ENCODE measurements around the gene TGFBRAP1.

DNA sequence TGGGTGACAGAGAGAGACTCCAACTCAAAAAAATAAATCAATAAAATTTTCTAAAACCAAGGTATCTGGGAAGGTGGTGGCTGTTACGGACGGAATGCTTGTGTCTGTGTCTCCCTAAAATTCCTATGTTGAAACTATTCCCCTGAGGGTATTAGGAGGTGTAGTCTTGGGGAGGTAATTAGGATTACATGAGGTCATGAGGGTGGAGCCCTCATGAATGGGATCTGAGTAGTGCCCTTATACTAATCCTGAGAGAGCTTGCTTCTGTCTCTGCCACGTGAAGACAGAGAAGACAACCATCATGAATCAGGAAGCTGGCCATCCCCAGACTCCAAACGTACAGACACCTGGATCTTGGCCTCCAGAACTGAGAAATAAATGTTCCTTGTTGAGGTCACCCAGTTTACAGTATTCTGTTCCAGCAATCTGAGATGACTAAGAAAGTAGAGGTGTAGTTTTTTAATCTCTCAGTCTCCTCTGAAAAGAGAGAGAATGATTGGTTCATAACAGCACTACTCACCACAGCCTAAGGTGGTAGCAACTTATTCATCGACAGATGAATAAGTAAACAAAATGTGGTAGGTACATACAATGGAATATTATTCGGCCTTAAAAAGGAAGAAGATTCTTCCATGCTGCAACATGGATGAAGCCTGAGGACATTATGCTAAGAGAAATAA, 38.4 kb downstream of the TGFBRAP1 start:
- TF ChIP-seq EZH2phosphoT487 (IDR thresholded peaks at IDR 0.05; ENCODE audit: low read length) (no peak), CTCF (IDR thresholded peaks at IDR 0.05; ENCODE audit: low read length) (no peak), EZH2 (optimal IDR thresholded peaks at IDR 0.05; ENCODE audit: low read depth, low read length) (no peak)
